ENCODE measurements around the gene SLC22A13.

- TF ChIP-seq CTCF (IDR thresholded peaks at IDR 0.05): no peak
- TF ChIP-seq POLR2A (IDR thresholded peaks at IDR 0.05): no peak
Measured at GRCh38 chr3:38222032-38222634, 43.5 kb upstream of the SLC22A13 start.

All from esophagus squamous epithelium (tissue), 4 donors.